ENCODE measurements around the gene CERS6. TPM values are rescaled to one million over a fixed set of nuclear protein-coding genes. Genes with fewer than 3 reads are reported as not detected.

CERS6 gene
- total and polyA plus RNA-seq, 10 of the 15 experiments (the other 5 are each of a cell fraction or from before 2014, with no cell fraction given), result 1.3 to 20.4 (median 14.1) TPM

- ATAC-seq, result no peak
- peaks cover 3% of the 10 kb centered on the region for H3K79me2 ChIP-seq (ENCODE audit: control insufficient read depth, insufficient read depth, low read length)
- ChIA-PET POLR2A (interaction anchor here (0.6 kb wide), 1 partner anchor 127 kb away, joined by 3 read pairs; no protein-coding TSS in a partner anchor), RAD21 (ENCODE audit: unreplicated experiment) (no interaction called here), CTCF (no interaction called here), SMC1A (ENCODE audit: uncharacterized antibody, unreplicated experiment) (no interaction called here)
- no peak overlapping the region for H3K27ac ChIP-seq (ENCODE audit: control insufficient read depth, insufficient read depth)
- H3K36me3 ChIP-seq (ENCODE audit: control insufficient read depth in 2 of 2, insufficient read depth in 2 of 2, low read length in 1 of 2), result peaks cover 0 to 8% of the 10 kb centered on the region in 2 experiments; a peak in 2 of 4 replicates
- H3K9me3 ChIP-seq (replicated peaks; ENCODE audit: control insufficient read depth, insufficient read depth, low read length), result peaks cover 1% of the 10 kb centered on the region; the same call in 2 of the 3 replicates
- H2AFZ ChIP-seq (ENCODE audit: control insufficient read depth, low read depth, low read length), result no peak overlapping the region
- no TSS peak for BruUV-seq (replicated peaks)
- no peak for DNase-seq (ENCODE audit: low read depth, low spot score)
- no peaks in the 10 kb centered on the region for H3K27me3 ChIP-seq (replicated peaks in 1 of 2; ENCODE audit: control insufficient read depth in 2 of 2, insufficient read depth in 2 of 2, low read length in 1 of 2)
- in situ Hi-C loops (cut with MboI), result no loop called here
- no peak overlapping the region for H3K4me2 ChIP-seq (ENCODE audit: control insufficient read depth, insufficient read depth)
- H4K20me1 ChIP-seq (ENCODE audit: control insufficient read depth, insufficient read depth), result no peaks in the 10 kb centered on the region
- no peak for FAIRE-seq
- intact Hi-C loops (cut with micrococcal nuclease; ENCODE audit: unreplicated experiment), result loop anchor here (5.0 kb wide), 1 partner anchor 265 kb away; no protein-coding TSS in a partner anchor
- H3K4me1 ChIP-seq (ENCODE audit: control insufficient read depth, insufficient read depth, low read length), result no peaks in the 10 kb centered on the region; the same call in 1 of the 2 replicates
- H3K4me3 ChIP-seq, result no peak overlapping the region
- 100% methylated on average over 4 of the region's 4 CpGs for WGBS (ENCODE audit: insufficient coverage, insufficient replicate concordance, low lambda C conversion rate, missing lambda C conversion rate)
- no peak overlapping the region for H3K9ac ChIP-seq (ENCODE audit: control insufficient read depth, insufficient read depth, low read length)
- TF ChIP-seq EGR1 (IDR thresholded peaks at IDR 0.05; ENCODE audit: borderline replicate concordance in 1 of 2, low read depth in 2 of 2, low read length in 2 of 2) (no peak), POLR2AphosphoS2 (IDR thresholded peaks at IDR 0.05; ENCODE audit: low read depth, low read length) (no peak), BRCA1 (IDR thresholded peaks at IDR 0.05; ENCODE audit: low read depth, low read length) (no peak), RB1 (IDR thresholded peaks at IDR 0.05; ENCODE audit: borderline replicate concordance) (no peak), ESRRA (IDR thresholded peaks at IDR 0.05; ENCODE audit: low read length) (no peak), JUNB (IDR thresholded peaks at IDR 0.05) (no peak), MYC (IDR thresholded peaks at IDR 0.05; ENCODE audit: insufficient read depth, insufficient read length, insufficient replicate concordance, low read length, severe bottlenecking) (no peak), SP1 (IDR thresholded peaks at IDR 0.05; ENCODE audit: low read depth, low read length) (no peak), NFYA (IDR thresholded peaks at IDR 0.05; ENCODE audit: borderline replicate concordance, low read depth, low read length) (no peak), POLR2AphosphoS5 (IDR thresholded peaks at IDR 0.05; ENCODE audit: low read length) (no peak), MLLT1 (IDR thresholded peaks at IDR 0.05) (no peak), BCLAF1 (IDR thresholded peaks at IDR 0.05) (no peak), BMI1 (IDR thresholded peaks at IDR 0.05; ENCODE audit: borderline replicate concordance) (no peak), CBX3 (IDR thresholded peaks at IDR 0.05; ENCODE audit: borderline replicate concordance, low read depth) (no peak)
- TF ChIP-seq, protein P1, sequence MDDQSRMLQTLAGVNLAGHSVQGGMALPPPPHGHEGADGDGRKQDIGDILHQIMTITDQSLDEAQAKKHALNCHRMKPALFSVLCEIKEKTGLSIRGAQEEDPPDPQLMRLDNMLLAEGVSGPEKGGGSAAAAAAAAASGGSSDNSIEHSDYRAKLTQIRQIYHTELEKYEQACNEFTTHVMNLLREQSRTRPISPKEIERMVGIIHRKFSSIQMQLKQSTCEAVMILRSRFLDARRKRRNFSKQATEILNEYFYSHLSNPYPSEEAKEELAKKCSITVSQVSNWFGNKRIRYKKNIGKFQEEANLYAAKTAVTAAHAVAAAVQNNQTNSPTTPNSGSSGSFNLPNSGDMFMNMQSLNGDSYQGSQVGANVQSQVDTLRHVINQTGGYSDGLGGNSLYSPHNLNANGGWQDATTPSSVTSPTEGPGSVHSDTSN (IDR thresholded peaks at IDR 0.05; ENCODE audit: insufficient replicate concordance, low read depth, low read length), result no peak
- TF ChIP-seq, protein P2, sequence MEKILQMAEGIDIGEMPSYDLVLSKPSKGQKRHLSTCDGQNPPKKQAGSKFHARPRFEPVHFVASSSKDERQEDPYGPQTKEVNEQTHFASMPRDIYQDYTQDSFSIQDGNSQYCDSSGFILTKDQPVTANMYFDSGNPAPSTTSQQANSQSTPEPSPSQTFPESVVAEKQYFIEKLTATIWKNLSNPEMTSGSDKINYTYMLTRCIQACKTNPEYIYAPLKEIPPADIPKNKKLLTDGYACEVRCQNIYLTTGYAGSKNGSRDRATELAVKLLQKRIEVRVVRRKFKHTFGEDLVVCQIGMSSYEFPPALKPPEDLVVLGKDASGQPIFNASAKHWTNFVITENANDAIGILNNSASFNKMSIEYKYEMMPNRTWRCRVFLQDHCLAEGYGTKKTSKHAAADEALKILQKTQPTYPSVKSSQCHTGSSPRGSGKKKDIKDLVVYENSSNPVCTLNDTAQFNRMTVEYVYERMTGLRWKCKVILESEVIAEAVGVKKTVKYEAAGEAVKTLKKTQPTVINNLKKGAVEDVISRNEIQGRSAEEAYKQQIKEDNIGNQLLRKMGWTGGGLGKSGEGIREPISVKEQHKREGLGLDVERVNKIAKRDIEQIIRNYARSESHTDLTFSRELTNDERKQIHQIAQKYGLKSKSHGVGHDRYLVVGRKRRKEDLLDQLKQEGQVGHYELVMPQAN (conservative IDR thresholded peaks at IDR 0.05), result no peak
These were observed 156.0 kb downstream of the CERS6 start for GRCh38 chr2:168611896-168612650.

All from GM12878 (cell line).